Retinal pigment epithelial cell (primary cell): Measurements from ENCODE around the gene IREB2.
A peak's percentile ranks its signal among the peaks of the same experiment; 100 is the strongest.

Experiments used
- DNase-seq: peaks from one replicate; pipeline ENCODE4 v3.0.0-alpha.2; 2010; ENCODE audit warnings: low read depth
- H3K4me3 ChIP-seq: 2 replicates; pipeline ENCODE4 v1.5.1; 2011; ENCODE audit warnings: mild to moderate bottlenecking, low read length, control low read depth, moderate library complexity
- CTCF ChIP-seq: conservative IDR thresholded peaks from 2 replicates; pipeline ENCODE4 v1.5.1; 2011; ENCODE audit warnings: low read depth, low read length, control low read depth, inconsistent platforms

The IREB2 gene

DNA sequence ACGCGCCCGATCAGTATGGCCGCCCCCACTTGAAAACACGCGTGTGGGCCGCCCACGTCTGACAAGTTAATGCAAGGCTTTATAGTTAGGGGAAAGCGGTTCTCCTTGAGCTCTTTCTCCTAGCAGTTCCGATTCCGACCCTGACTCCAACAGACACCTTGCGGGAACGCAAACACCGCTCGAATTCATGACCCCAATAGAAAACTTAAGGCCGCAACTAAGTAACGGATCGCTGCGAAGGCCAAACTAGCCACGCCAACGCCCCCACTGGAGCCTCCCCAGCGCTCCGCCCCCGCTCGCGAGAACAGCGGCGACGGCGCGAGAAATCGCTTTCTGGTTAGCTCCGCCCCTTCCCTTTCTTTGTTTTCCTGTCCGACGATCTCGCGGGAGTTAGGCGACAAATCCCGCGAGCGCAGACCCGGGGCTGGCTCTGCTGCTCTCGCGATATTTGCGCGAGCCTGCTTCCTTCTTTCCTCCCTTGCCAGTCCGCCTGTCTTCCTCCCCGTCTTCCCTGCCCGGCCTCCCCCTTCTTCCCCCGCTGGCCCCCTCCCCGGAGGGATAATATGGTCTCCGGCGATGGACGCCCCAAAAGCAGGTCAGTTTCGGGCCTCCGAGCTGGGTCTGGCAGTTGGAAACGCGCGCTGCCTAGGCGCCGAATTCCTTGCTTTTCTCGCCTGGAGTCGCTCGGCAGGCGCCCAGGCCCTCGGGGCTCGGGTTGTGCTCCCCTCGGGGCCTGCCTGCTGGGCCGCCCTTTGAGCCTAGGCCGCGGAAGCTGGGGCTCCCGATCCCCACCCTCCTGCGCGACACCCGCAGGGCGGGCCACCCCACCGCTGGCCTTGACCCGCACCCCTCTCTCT, at the start of gene IREB2:
IREB2 (plus strand) TSS at position 455 of the 857 bp plus-strand sequence; CDS start at position 577, 122 bp downstream.
- peak; percentile 92 for DNase-seq
- no peak for TF ChIP-seq CTCF
- H3K4me3 ChIP-seq: peak within 1 kb of the TSS; percentile 93

GRCh38 chr15:78388865-78389264, 49.2 kb upstream of the IREB2 start:
- DNase-seq: no peak

GRCh38 chr15:78389322-78389721, 48.7 kb upstream of the IREB2 start:
- no peak for DNase-seq
- H3K4me3 ChIP-seq: no peak overlapping the region
- no peak for TF ChIP-seq CTCF

More at GRCh38 chr15:78388865-78389264, 49.2 kb upstream of the IREB2 start:
- TF ChIP-seq CTCF: no peak
- H3K4me3 ChIP-seq: no peak overlapping the region

DNA sequence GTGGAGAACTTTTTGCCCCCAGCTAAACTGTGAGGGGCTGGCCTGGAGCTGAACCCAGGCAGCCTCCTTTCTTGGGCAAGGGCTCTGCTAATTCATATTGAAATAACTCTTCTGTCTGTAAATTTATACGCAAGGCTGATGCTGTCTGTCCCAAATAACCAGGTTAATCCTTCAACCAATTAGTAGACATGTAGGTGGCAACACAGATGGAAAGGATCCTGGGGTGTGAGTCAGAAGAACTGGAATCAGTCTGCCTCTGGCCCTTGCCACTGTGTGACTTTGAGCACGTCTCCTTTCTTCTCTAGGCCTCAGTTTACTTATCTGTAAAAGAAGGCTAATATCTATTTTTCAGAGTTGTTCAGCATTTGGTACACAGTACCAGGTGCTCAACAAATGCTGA, 48.3 kb upstream of the IREB2 start:
- H3K4me3 ChIP-seq: no peak overlapping the region
- DNase-seq: no peak

DNA sequence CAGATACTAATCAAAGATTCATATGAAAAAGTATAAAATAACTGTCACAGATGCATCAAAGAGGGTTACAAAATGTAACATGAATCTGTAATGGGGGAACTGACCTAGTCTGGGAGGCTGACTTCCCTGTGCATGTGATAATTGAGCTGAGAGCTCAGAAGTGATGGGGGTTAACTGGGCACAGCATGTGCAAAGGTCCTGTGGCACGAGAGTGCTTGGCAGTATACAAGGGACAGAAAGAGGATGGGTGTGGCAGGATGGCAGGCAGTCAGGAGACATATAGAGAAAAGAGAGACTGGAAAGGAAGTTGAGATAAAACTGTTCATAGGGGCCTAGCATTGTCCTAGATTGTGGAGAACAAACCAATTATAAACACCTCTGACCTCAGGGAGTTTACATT, 47.8 kb upstream of the IREB2 start:
- no peak for TF ChIP-seq CTCF
- H3K4me3 ChIP-seq: no peak overlapping the region
- DNase-seq: no peak

More for the DNA sequence above, 48.3 kb upstream of the IREB2 start:
- no peak for TF ChIP-seq CTCF

DNA sequence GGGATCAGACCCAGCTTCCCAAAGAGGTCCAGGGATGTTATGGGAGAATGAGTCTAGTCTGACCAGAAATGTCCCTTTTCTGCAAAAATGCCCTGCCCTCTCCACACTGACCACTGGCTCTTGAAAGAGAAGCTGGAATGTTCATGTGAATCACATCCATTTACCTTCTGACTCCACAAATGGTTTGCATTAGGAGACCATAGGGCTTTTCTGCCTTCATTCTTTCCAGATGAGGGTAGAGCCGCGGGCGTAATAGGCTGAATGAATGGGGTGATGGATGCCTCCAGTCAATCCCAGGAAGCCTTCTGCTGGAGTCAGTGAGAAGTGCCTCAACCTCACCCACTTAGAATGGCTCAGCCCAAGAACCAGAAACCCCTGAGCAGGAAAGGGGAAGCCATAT, 47.2 kb upstream of the IREB2 start:
- no peak for DNase-seq
- no peak for TF ChIP-seq CTCF
- no peak overlapping the region for H3K4me3 ChIP-seq

DNA sequence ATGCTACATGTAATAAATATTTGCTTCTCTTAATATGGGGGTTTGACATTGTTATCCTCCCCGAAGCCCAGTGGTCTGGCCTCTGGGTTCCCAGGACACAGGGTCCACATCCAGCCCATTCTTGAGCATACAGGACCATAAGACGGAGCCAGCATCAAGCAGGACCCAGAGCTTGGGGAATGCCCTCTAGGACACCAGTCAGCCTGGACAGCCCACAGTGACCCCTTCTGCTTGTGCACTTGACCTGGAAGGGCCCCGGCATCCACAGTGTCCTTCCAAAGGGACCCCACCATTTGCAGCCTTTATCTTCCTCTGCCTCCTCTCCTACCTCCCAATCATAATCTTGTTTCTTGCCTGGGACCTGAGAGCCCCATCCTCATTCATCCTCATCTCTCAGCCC, 46.2 kb upstream of the IREB2 start:
- DNase-seq: no peak
- no peak for TF ChIP-seq CTCF

More for the DNA sequence above, 46.2 kb upstream of the IREB2 start:
- no peak overlapping the region for H3K4me3 ChIP-seq
